Adrenal gland (tissue), 19 donors: ENCODE data around the gene C4BPB. TPM values are rescaled to one million over a fixed set of nuclear protein-coding genes. Genes with fewer than 3 reads are reported as not detected.
A peak's percentile ranks its signal among the peaks of the same experiment; 100 is the strongest.
"Not testable (repeated sequence)": the region's sequence is repeated elsewhere in the genome, so short reads cannot be mapped to it uniquely, and the experiment has no call there.

Experiments used
- DNase-seq, 7 donors: peaks; one replicate each; pipeline ENCODE4 v3.0.0-alpha.2; 2019 to 2020
- H3K27ac ChIP-seq, 5 donors: fragments of 200-600 bp; sonication (generic) in 4 of 5; 1 replicate in 3 of 5; 2 replicates in 2 of 5; pipeline versions ENCODE4 v1.5.1 to v1.8.0; 2016 to 2020; ENCODE audit warnings: mild to moderate bottlenecking in 1 of 5
- H3K27me3 ChIP-seq: fragments of 200-600 bp; 2 replicates; pipeline ENCODE4 v1.8.0; 2021
- H3K36me3 ChIP-seq, 2 donors: fragments of 200-600 bp; replicated peaks in 1 of 2; 1 replicate in 1 of 2; 2 replicates in 1 of 2; pipeline versions ENCODE4 v1.5.1 to v1.8.0; 2018 to 2022
- H3K4me1 ChIP-seq, 2 donors: fragments of 200-600 bp; replicated peaks in 1 of 2; 1 replicate in 1 of 2; 2 replicates in 1 of 2; pipeline versions ENCODE4 v1.5.1 to v1.8.0; 2018 to 2021
- H3K4me3 ChIP-seq, 4 donors: fragments of 200-600 bp; sonication (generic) in 3 of 4; one replicate each; pipeline ENCODE4 v1.5.1; 2016 to 2018
- H3K9me3 ChIP-seq, 3 donors: fragments of 200-600 bp; sonication (generic) in 1 of 3; replicated peaks in 1 of 3; 1 replicate in 2 of 3; 2 replicates in 1 of 3; pipeline versions ENCODE4 v1.5.1 to v1.8.0; 2016 to 2021
- CTCF ChIP-seq, 6 experiments: fragments of 450-650 bp in 4 of 6; fragments of 200-600 bp in 2 of 6; sonication (generic) in 1 of 6; IDR thresholded peaks; 1 replicate in 5 of 6; 2 replicates in 1 of 6; pipeline versions ENCODE4 v1.5.1 to v1.8.0; 2016 to 2021; ENCODE audit warnings: antibody characterized with exemption in 6 of 6, mild to moderate bottlenecking in 2 of 6, moderate library complexity in 1 of 6
- POLR2A ChIP-seq, 2 donors: fragments of 450-650 bp; IDR thresholded peaks; one replicate each; pipeline ENCODE4 v1.6.1; 2017; ENCODE audit warnings: antibody characterized with exemption in 2 of 2, mild to moderate bottlenecking in 2 of 2, moderate library complexity in 1 of 2
- WGBS, 4 donors: extraction: QIAGEN DNeasy Blood & Tissue Kit in 2 of 4; methylation state at CpG; one replicate each; pipeline versions ENCODE4 v1.1.5 to v1.1.7; 2013 to 2017; 5-methylcytosine and 5-hydroxymethylcytosine counted together
- intact Hi-C, 2 donors: fragments of 100-400 bp; cut with DNase I; formaldehyde crosslinking; loops; one replicate each; pipeline versions ENCODE4 v1.14.1 to v1.15.0; 2022 to 2023
- long read RNA-seq, 10 donors: library from polyadenylated mRNA in 3 of 10; unstranded in 2 of 10; stranded (forward) in 1 of 10; transcript quantifications; one replicate each; pipeline ENCODE4 v2.0.0 and lab custom pipeline, GENCODE V29; 2021 to 2026
- polyA plus RNA-seq, 3 donors: library from polyadenylated mRNA; stranded (reverse); fragments of 200-250 nt in 2 of 3; fragments of 350-450 nt in 1 of 3; fragmentation: Illumina TruSeq in 1 of 3; extraction: RNeasy Lipid Tissue Mini Kit (QIAGEN cat#74804) in 1 of 3; gene quantifications; one replicate each; pipeline ENCODE4 v1.2.3, GENCODE V29; 2013 to 2014
- total RNA-seq, 9 donors: library from RNA; depleted of rRNA in 4 of 9; stranded (reverse); fragments of >200 nt in 4 of 9; fragments of 120-200 nt in 1 of 9; fragmentation: NEBNext Ultra II Directional in 1 of 9; extraction: Animal tissue kit (Norgen Biotek cat#: 25700) in 1 of 9; gene quantifications; one replicate each; pipeline versions ENCODE4 v1.1.0 to v1.2.4, GENCODE V29; 2013 to 2023
- donor health status: healthy with polysubstance abuse.
- donor health status: Bipolar disorder and iron deficiency.
- donor health status: DM: yes; HTN: yes; CAD: no.
- donor health status: DM: no; HTN: no; CAD: no.
- donor health status: DM: no; HTN: no; CAD: no.
- donor health status: DM: yes; HTN: yes; CAD: no.

Gene C4BPB
- total RNA-seq (1 to 10 TPM in 1 of 9 donors, under 1 TPM in 6, not detected in 2; 0.22 to 1.4 (median 0.55) TPM), polyA plus RNA-seq (under 1 TPM; 0.20 to 0.64 (median 0.24) TPM)
- long read RNA-seq, donor 1: 0 reads
- long read RNA-seq, donor 2: 0 reads
- long read RNA-seq, donor 3: 0 reads
- long read RNA-seq, donor 4: 0 reads
- long read RNA-seq, donor 5: 0 reads
- long read RNA-seq, donor 6, partial matches to known transcripts: 0 of 1 reads
- long read RNA-seq, donor 6, other reads (novel, unspliced or antisense): 1 of 1 reads
- long read RNA-seq, donor 7: 0 reads
- long read RNA-seq, donor 8, partial matches to known transcripts: 0 of 3 reads
- long read RNA-seq, donor 8, other reads (novel, unspliced or antisense): 0 of 3 reads
- long read RNA-seq, donor 9: 0 reads
- long read RNA-seq, donor 10, partial matches to known transcripts: 0 of 1 reads
- long read RNA-seq, donor 10, other reads (novel, unspliced or antisense): 0 of 1 reads

- intact Hi-C loops: loop anchor here in 1 of 2 donors (5.0 kb wide), 1 partner anchor 408 kb away; the partner anchor contains the start of gene CR1
- Histone ChIP-seq H3K36me3 (no peaks in the 10 kb centered on the region), H3K4me1 (peaks cover 0 to 10% of the 10 kb centered on the region in 2 donors), H3K27me3 (no peaks in the 10 kb centered on the region), H3K9me3 (no peaks in the 10 kb centered on the region), H3K4me3 (no peak within 1 kb of the TSS), H3K27ac (no peak within 1 kb of the TSS)
- TF ChIP-seq CTCF (IDR thresholded peaks at IDR 0.05) (no peak), POLR2A (IDR thresholded peaks at IDR 0.05) (no peak)
- WGBS, 4 donors: 77 to 83% (median 81%) methylated on average over 8 to 9 of the region's 9 CpGs
- peak in 2 of 7 donors; percentile 15 to 27 for DNase-seq
Observed at GRCh38 chr1:207088701-207089626, at the start of gene C4BPB. Gene C4BPB, plus strand, starts transcription at chr1:207088860. Its CDS starts 672 bp downstream, at chr1:207089532.

GRCh38 chr1:207039380-207040180, 49.1 kb upstream of the C4BPB start:
- DNase-seq: no peak
- 59 to 73% (median 69%) methylated on average over 4 of the region's 4 CpGs for WGBS, 4 donors

GRCh38 chr1:207040181-207040533, 48.5 kb upstream of the C4BPB start:
- Histone ChIP-seq H3K36me3 (no peaks in the 10 kb centered on the region), H3K4me1 (peaks cover 6 to 19% of the 10 kb centered on the region in 2 donors), H3K27me3 (no peaks in the 10 kb centered on the region), H3K9me3 (no peaks in the 10 kb centered on the region), H3K27ac (peak overlapping the region in 1 of 5 donors; percentile 46), H3K4me3 (no peak overlapping the region)
- intact Hi-C loops: no loop called here
- TF ChIP-seq POLR2A (IDR thresholded peaks at IDR 0.05) (no peak), CTCF (IDR thresholded peaks at IDR 0.05) (no peak)
- DNase-seq: no peak
- 32 to 47% (median 38%) methylated on average over 3 of the region's 3 CpGs for WGBS, 4 donors

More at GRCh38 chr1:207039380-207040180, 49.1 kb upstream of the C4BPB start:
- Histone ChIP-seq H3K27me3 (no peaks in the 10 kb centered on the region), H3K4me3 (no peak overlapping the region), H3K4me1 (peaks cover 6 to 13% of the 10 kb centered on the region in 2 donors), H3K27ac (peak overlapping the region in 1 of 5 donors; percentile 46), H3K9me3 (no peaks in the 10 kb centered on the region), H3K36me3 (no peaks in the 10 kb centered on the region)
- TF ChIP-seq CTCF (IDR thresholded peaks at IDR 0.05) (no peak), POLR2A (IDR thresholded peaks at IDR 0.05) (no peak)
- intact Hi-C loops: no loop called here

- H3K4me3 ChIP-seq, H3K36me3 ChIP-seq, DNase-seq, H3K27me3 ChIP-seq, H3K27ac ChIP-seq, intact Hi-C loops, H3K9me3 ChIP-seq: not testable (repeated sequence)
- 89 to 95% (median 93%) methylated on average over 2 of the region's 2 CpGs for WGBS, 4 donors
- peaks cover 6 to 31% of the 10 kb centered on the region in 2 donors for H3K4me1 ChIP-seq
Observed at GRCh38 chr1:207041397-207041796, 47.3 kb upstream of the C4BPB start.
